ENCODE measurements around the gene TRPV6. TPM values are rescaled to one million over a fixed set of nuclear protein-coding genes. Genes with fewer than 3 reads are reported as not detected.

TRPV6 gene
- total RNA-seq, 2 donors from 2014 or later: 0.19 to 0.71 TPM

DNA sequence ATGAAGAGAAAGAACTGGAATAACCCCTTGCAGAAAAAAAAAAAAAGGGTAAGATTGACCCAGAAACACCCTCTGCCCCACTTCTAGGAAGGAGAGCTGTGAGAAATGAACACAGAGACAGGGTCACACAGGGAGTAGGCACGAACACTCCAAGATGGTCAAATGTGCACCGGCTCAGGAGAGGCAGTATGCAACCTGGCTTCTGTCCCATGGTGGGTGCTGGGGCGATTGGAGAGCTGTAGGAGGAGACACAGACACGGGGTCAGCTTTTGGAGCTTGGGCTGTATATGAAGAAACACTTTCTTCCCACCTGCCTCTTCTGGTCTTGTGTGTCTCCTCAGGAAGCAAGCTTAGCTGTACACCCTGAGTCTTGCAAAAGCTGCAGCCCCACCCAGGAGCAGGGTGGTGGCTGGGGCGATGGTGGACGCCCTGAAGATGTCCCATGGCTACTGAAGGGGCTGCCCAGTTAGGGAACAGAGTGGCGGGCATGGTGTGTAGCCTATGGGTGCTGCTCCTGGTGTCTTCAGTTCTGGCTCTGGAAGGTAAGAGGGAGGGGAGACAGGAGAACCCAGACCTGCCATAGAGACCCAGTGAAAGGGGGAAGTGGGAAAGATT is 22.7 kb downstream of the TRPV6 start:
- H3K36me3 ChIP-seq: no peaks in the 10 kb centered on the region
- no peak overlapping the region for H3K4me3 ChIP-seq
- TF ChIP-seq, protein P1, sequence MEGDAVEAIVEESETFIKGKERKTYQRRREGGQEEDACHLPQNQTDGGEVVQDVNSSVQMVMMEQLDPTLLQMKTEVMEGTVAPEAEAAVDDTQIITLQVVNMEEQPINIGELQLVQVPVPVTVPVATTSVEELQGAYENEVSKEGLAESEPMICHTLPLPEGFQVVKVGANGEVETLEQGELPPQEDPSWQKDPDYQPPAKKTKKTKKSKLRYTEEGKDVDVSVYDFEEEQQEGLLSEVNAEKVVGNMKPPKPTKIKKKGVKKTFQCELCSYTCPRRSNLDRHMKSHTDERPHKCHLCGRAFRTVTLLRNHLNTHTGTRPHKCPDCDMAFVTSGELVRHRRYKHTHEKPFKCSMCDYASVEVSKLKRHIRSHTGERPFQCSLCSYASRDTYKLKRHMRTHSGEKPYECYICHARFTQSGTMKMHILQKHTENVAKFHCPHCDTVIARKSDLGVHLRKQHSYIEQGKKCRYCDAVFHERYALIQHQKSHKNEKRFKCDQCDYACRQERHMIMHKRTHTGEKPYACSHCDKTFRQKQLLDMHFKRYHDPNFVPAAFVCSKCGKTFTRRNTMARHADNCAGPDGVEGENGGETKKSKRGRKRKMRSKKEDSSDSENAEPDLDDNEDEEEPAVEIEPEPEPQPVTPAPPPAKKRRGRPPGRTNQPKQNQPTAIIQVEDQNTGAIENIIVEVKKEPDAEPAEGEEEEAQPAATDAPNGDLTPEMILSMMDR (IDR thresholded peaks at IDR 0.05): no peak
- no peak overlapping the region for H3K27ac ChIP-seq
- DNase-seq (ENCODE audit: low spot score): no peak
- H3K9me3 ChIP-seq: no peaks in the 10 kb centered on the region
- H3K27me3 ChIP-seq: no peaks in the 10 kb centered on the region
- H3K4me1 ChIP-seq: no peaks in the 10 kb centered on the region

- no peaks in the 10 kb centered on the region for H3K9me3 ChIP-seq
- DNase-seq (ENCODE audit: low spot score): no peak
- TF ChIP-seq, protein P1 (IDR thresholded peaks at IDR 0.05): no peak
Observed at GRCh38 chr7:142862351-142862750, 23.2 kb downstream of the TRPV6 start.

GRCh38 chr7:142860968-142861367 is 24.6 kb downstream of the TRPV6 start:
- no peaks in the 10 kb centered on the region for H3K36me3 ChIP-seq
- H3K4me1 ChIP-seq: peaks cover 0 to 7% of the 10 kb centered on the region in 2 donors
- H3K27ac ChIP-seq: no peak overlapping the region
- TF ChIP-seq, protein P1 (IDR thresholded peaks at IDR 0.05): no peak
- no peak for DNase-seq (ENCODE audit: low spot score)
- H3K9me3 ChIP-seq: no peaks in the 10 kb centered on the region
- H3K4me3 ChIP-seq: no peak overlapping the region
- H3K27me3 ChIP-seq: no peaks in the 10 kb centered on the region

More at GRCh38 chr7:142862351-142862750, 23.2 kb downstream of the TRPV6 start:
- no peaks in the 10 kb centered on the region for H3K36me3 ChIP-seq
- no peak overlapping the region for H3K27ac ChIP-seq
- no peak overlapping the region for H3K4me3 ChIP-seq
- H3K27me3 ChIP-seq: no peaks in the 10 kb centered on the region
- no peaks in the 10 kb centered on the region for H3K4me1 ChIP-seq

GRCh38 chr7:142859829-142860228 is 25.7 kb downstream of the TRPV6 start:
- Histone ChIP-seq H3K36me3 (no peaks in the 10 kb centered on the region), H3K4me1 (peaks cover 0 to 17% of the 10 kb centered on the region in 2 donors), H3K27ac (no peak overlapping the region), H3K27me3 (no peaks in the 10 kb centered on the region), H3K4me3 (no peak overlapping the region), H3K9me3 (no peaks in the 10 kb centered on the region)
- DNase-seq (ENCODE audit: low spot score): no peak
- TF ChIP-seq, protein P1 (IDR thresholded peaks at IDR 0.05): no peak

- TF ChIP-seq, protein P1 (IDR thresholded peaks at IDR 0.05): no peak
- no peaks in the 10 kb centered on the region for H3K36me3 ChIP-seq
- H3K4me3 ChIP-seq: no peak overlapping the region
- H3K27ac ChIP-seq: no peak overlapping the region
- H3K27me3 ChIP-seq: no peaks in the 10 kb centered on the region
- no peaks in the 10 kb centered on the region for H3K9me3 ChIP-seq
- peaks cover 0 to 17% of the 10 kb centered on the region in 2 donors for H3K4me1 ChIP-seq
- no peak for DNase-seq (ENCODE audit: low spot score)
Observed at GRCh38 chr7:142859411-142859810, 26.1 kb downstream of the TRPV6 start.

DNA sequence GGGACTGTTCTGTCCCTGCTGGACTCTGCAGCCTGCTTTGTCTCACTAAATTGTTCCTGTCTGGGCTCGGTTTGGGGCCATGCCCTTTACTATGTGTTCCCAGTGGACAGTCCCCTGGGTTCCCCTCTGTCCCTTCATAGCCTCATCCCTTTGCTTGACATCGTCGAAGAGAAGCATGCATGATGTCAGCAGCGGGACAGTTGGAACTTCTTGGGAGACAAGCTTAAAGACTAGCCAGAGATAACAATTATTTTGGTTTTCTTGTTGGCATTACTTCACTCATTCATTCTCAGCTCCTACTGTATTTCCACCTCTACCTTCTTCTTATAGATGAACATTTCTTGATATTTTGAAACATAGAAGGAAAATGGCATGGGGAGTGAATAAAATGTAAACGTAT is 27.9 kb downstream of the TRPV6 start:
- no peak for DNase-seq (ENCODE audit: low spot score)
- H3K36me3 ChIP-seq: no peaks in the 10 kb centered on the region
- peaks cover 0 to 17% of the 10 kb centered on the region in 2 donors for H3K4me1 ChIP-seq
- no peak overlapping the region for H3K4me3 ChIP-seq
- H3K27me3 ChIP-seq: no peaks in the 10 kb centered on the region
- no peak overlapping the region for H3K27ac ChIP-seq
- TF ChIP-seq, protein P1 (IDR thresholded peaks at IDR 0.05): no peak
- no peaks in the 10 kb centered on the region for H3K9me3 ChIP-seq
